Mucosa of stomach (tissue), 1 donor: Measurements from ENCODE around the gene CLMP.
A peak's percentile ranks its signal among the peaks of the same experiment; 100 is the strongest.
"Not testable (repeated sequence)": the region's sequence is repeated elsewhere in the genome, so short reads cannot be mapped to it uniquely, and the experiment has no call there.

Source experiments
- H3K27me3 ChIP-seq: one replicate; pipeline ENCODE4 v1.7.0; 2013; ENCODE audit warnings: mild to moderate bottlenecking, low read length; ENCODE audit not compliant: control insufficient read depth, insufficient read depth
- H3K36me3 ChIP-seq: one replicate; pipeline ENCODE4 v1.7.0; 2013; ENCODE audit warnings: low read length; ENCODE audit not compliant: control insufficient read depth, insufficient read depth
- H3K4me1 ChIP-seq: one replicate; pipeline ENCODE4 v1.7.0; 2013; ENCODE audit warnings: mild to moderate bottlenecking, low read length; ENCODE audit not compliant: control insufficient read depth, insufficient read depth
- H3K4me3 ChIP-seq: one replicate; pipeline ENCODE4 v1.7.0; 2013; ENCODE audit warnings: low read length
- H3K9ac ChIP-seq: one replicate; pipeline ENCODE4 v1.7.0; 2013; ENCODE audit warnings: mild to moderate bottlenecking, low read length, moderate library complexity
- H3K9me3 ChIP-seq: one replicate; pipeline ENCODE4 v1.7.0; 2013; ENCODE audit warnings: mild to moderate bottlenecking, low read length, moderate library complexity; ENCODE audit not compliant: control insufficient read depth
- donor health status: Pancreatic carcinoma.

CLMP gene

GRCh38 chr11:123137431-123138224 is 57.4 kb downstream of the CLMP start:
- H3K9ac ChIP-seq: peak overlapping the region; percentile 28
- H3K4me3 ChIP-seq: no peak overlapping the region
- no peaks in the 10 kb centered on the region for H3K36me3 ChIP-seq
- H3K9me3 ChIP-seq: no peaks in the 10 kb centered on the region
- no peaks in the 10 kb centered on the region for H3K27me3 ChIP-seq
- H3K4me1 ChIP-seq: no peaks in the 10 kb centered on the region

- no peak overlapping the region for H3K4me3 ChIP-seq
Measured at GRCh38 chr11:123135863-123136446, 59.1 kb downstream of the CLMP start.

GRCh38 chr11:123132881-123133280 is 62.2 kb downstream of the CLMP start:
- H3K9ac ChIP-seq: no peak overlapping the region
- H3K4me3 ChIP-seq: no peak overlapping the region
- H3K4me1 ChIP-seq: no peaks in the 10 kb centered on the region
- H3K9me3 ChIP-seq: no peaks in the 10 kb centered on the region
- no peaks in the 10 kb centered on the region for H3K27me3 ChIP-seq
- no peaks in the 10 kb centered on the region for H3K36me3 ChIP-seq

More at GRCh38 chr11:123135863-123136446, 59.1 kb downstream of the CLMP start:
- Histone ChIP-seq H3K9me3 (no peaks in the 10 kb centered on the region), H3K9ac (no peak overlapping the region), H3K27me3 (no peaks in the 10 kb centered on the region), H3K4me1 (no peaks in the 10 kb centered on the region), H3K36me3 (no peaks in the 10 kb centered on the region)

- not testable (repeated sequence) for H3K4me3 ChIP-seq, H3K36me3 ChIP-seq, H3K9ac ChIP-seq, H3K9me3 ChIP-seq, H3K27me3 ChIP-seq, H3K4me1 ChIP-seq
Measured at GRCh38 chr11:123132034-123132766, 62.8 kb downstream of the CLMP start.

GRCh38 chr11:123129920-123130319 is 65.1 kb downstream of the CLMP start:
- Histone ChIP-seq H3K4me1 (no peaks in the 10 kb centered on the region), H3K9me3 (no peaks in the 10 kb centered on the region)

GRCh38 chr11:123125169-123125568 is 69.9 kb downstream of the CLMP start:
- Histone ChIP-seq H3K36me3 (no peaks in the 10 kb centered on the region), H3K9me3 (no peaks in the 10 kb centered on the region), H3K9ac (no peak overlapping the region), H3K4me3 (no peak overlapping the region), H3K27me3 (no peaks in the 10 kb centered on the region), H3K4me1 (no peaks in the 10 kb centered on the region)

More at GRCh38 chr11:123129920-123130319, 65.1 kb downstream of the CLMP start:
- Histone ChIP-seq H3K9ac (no peak overlapping the region), H3K36me3 (no peaks in the 10 kb centered on the region), H3K4me3 (no peak overlapping the region), H3K27me3 (no peaks in the 10 kb centered on the region)

GRCh38 chr11:123122852-123123251 is 72.2 kb downstream of the CLMP start:
- Histone ChIP-seq H3K9ac (no peak overlapping the region), H3K27me3 (no peaks in the 10 kb centered on the region), H3K9me3 (no peaks in the 10 kb centered on the region), H3K4me3 (no peak overlapping the region), H3K4me1 (no peaks in the 10 kb centered on the region), H3K36me3 (no peaks in the 10 kb centered on the region)

GRCh38 chr11:123122341-123122740 is 72.7 kb downstream of the CLMP start:
- Histone ChIP-seq H3K36me3 (no peaks in the 10 kb centered on the region), H3K4me1 (no peaks in the 10 kb centered on the region), H3K9ac (no peak overlapping the region), H3K27me3 (no peaks in the 10 kb centered on the region), H3K9me3 (no peaks in the 10 kb centered on the region), H3K4me3 (no peak overlapping the region)

GRCh38 chr11:123116486-123116885 is 78.6 kb downstream of the CLMP start:
- H3K27me3 ChIP-seq: no peaks in the 10 kb centered on the region
- H3K36me3 ChIP-seq: no peaks in the 10 kb centered on the region
- H3K9ac ChIP-seq: no peak overlapping the region
- no peaks in the 10 kb centered on the region for H3K9me3 ChIP-seq
- no peaks in the 10 kb centered on the region for H3K4me1 ChIP-seq
- H3K4me3 ChIP-seq: no peak overlapping the region

GRCh38 chr11:123111465-123111864 is 83.6 kb downstream of the CLMP start:
- H3K9me3 ChIP-seq: no peaks in the 10 kb centered on the region
- H3K36me3 ChIP-seq: no peaks in the 10 kb centered on the region
- no peaks in the 10 kb centered on the region for H3K27me3 ChIP-seq
- no peaks in the 10 kb centered on the region for H3K4me1 ChIP-seq
- H3K9ac ChIP-seq: no peak overlapping the region
- H3K4me3 ChIP-seq: no peak overlapping the region

- Histone ChIP-seq H3K36me3 (no peaks in the 10 kb centered on the region), H3K9ac (no peak overlapping the region), H3K9me3 (no peaks in the 10 kb centered on the region), H3K27me3 (no peaks in the 10 kb centered on the region), H3K4me1 (no peaks in the 10 kb centered on the region), H3K4me3 (no peak overlapping the region)
Measured at GRCh38 chr11:123110397-123110796, 84.7 kb downstream of the CLMP start.

- Histone ChIP-seq H3K36me3 (no peaks in the 10 kb centered on the region), H3K9ac (no peak overlapping the region), H3K9me3 (no peaks in the 10 kb centered on the region), H3K4me1 (no peaks in the 10 kb centered on the region), H3K27me3 (no peaks in the 10 kb centered on the region), H3K4me3 (no peak overlapping the region)
Measured at GRCh38 chr11:123107945-123108495, 87.0 kb downstream of the CLMP start.
